Brain microvascular endothelial cell (primary cell): ENCODE results near the gene HOXD10.

Experiments
- DNase-seq: peaks from one replicate; pipeline ENCODE4 v3.0.0-alpha.2; 2020
- H3K27ac ChIP-seq: fragments of 250-450 bp; sonication (Bioruptor Pico); 2 replicates; pipeline ENCODE4 v1.5.1; 2020; ENCODE audit warnings: mild to moderate bottlenecking, moderate library complexity
- H3K27me3 ChIP-seq: fragments of 250-450 bp; sonication (Bioruptor Pico); replicated peaks from 2 replicates; pipeline ENCODE4 v1.5.1; 2020; ENCODE audit warnings: mild to moderate bottlenecking
- H3K36me3 ChIP-seq: fragments of 250-450 bp; sonication (Bioruptor Pico); replicated peaks from 2 replicates; pipeline ENCODE4 v1.5.1; 2020; ENCODE audit warnings: mild to moderate bottlenecking
- H3K4me3 ChIP-seq: 2 replicates; pipeline ENCODE4 v1.5.1; 2011; ENCODE audit warnings: low read depth, mild to moderate bottlenecking, control low read depth, low read length, moderate library complexity
- CTCF ChIP-seq: IDR thresholded peaks from 2 replicates; pipeline ENCODE4 v1.5.1; 2011; ENCODE audit warnings: low read depth, mild to moderate bottlenecking, moderate library complexity, low read length, control low read depth, inconsistent platforms; ENCODE audit errors: missing control alignments
- in situ Hi-C: cut with HindIII; loops from 2 replicates; pipeline ENCODE4 v1.10.0; 2017; ENCODE audit warnings: low sequenced_read_pairs, low pct_ligation_motif_present

HOXD10 gene

GRCh38 chr2:176123411-176124109 is 7.0 kb downstream of the HOXD10 start:
- peaks cover 92% of the 10 kb centered on the region for H3K27me3 ChIP-seq
- H3K4me3 ChIP-seq, result no peak overlapping the region
- no peak for TF ChIP-seq CTCF
- no peaks in the 10 kb centered on the region for H3K36me3 ChIP-seq
- in situ Hi-C loops, result no loop called here
- DNase-seq, result no peak
- no peak overlapping the region for H3K27ac ChIP-seq

- no peak for DNase-seq
- no peak overlapping the region for H3K4me3 ChIP-seq
- H3K36me3 ChIP-seq, result no peaks in the 10 kb centered on the region
- no peak overlapping the region for H3K27ac ChIP-seq
- TF ChIP-seq CTCF, result no peak
- H3K27me3 ChIP-seq, result peaks cover 94% of the 10 kb centered on the region
- in situ Hi-C loops, result no loop called here
Measured at GRCh38 chr2:176124110-176124946, 7.8 kb downstream of the HOXD10 start.

GRCh38 chr2:176124947-176125771 is 8.6 kb downstream of the HOXD10 start:
- in situ Hi-C loops, result loop anchor here (25.0 kb wide), 1 partner anchor 512 kb away; no protein-coding TSS in a partner anchor
- no peak for DNase-seq
- TF ChIP-seq CTCF, result no peak
- Histone ChIP-seq H3K36me3 (no peaks in the 10 kb centered on the region), H3K4me3 (no peak overlapping the region), H3K27ac (no peak overlapping the region), H3K27me3 (peaks cover 92% of the 10 kb centered on the region)

- Histone ChIP-seq H3K27ac (no peak overlapping the region), H3K36me3 (no peaks in the 10 kb centered on the region), H3K27me3 (peaks cover 92% of the 10 kb centered on the region), H3K4me3 (no peak overlapping the region)
- TF ChIP-seq CTCF, result no peak
- in situ Hi-C loops, result loop anchor here (25.0 kb wide), 1 partner anchor 512 kb away; no protein-coding TSS in a partner anchor
- no peak for DNase-seq
Measured at GRCh38 chr2:176125772-176126054, 9.1 kb downstream of the HOXD10 start.

- in situ Hi-C loops, result loop anchor here (25.0 kb wide), 1 partner anchor 510 kb away; no protein-coding TSS in a partner anchor
- Histone ChIP-seq H3K27ac (no peak overlapping the region), H3K4me3 (no peak overlapping the region), H3K27me3 (peaks cover 92% of the 10 kb centered on the region), H3K36me3 (no peaks in the 10 kb centered on the region)
- TF ChIP-seq CTCF, result peak; percentile 81
- DNase-seq, result peak; percentile 48
Measured at GRCh38 chr2:176126929-176127773, 10.6 kb downstream of the HOXD10 start.
